COLO829 (cell line): ENCODE results near the gene FBXW7.

Source experiments
- DNase-seq: peaks from one replicate; pipeline ENCODE4 v3.0.0; 2012; ENCODE audit warnings: low spot score

The FBXW7 gene

GRCh38 chr4:152369902-152370295, 166.0 kb downstream of the FBXW7 start:
- no peak for DNase-seq

DNA sequence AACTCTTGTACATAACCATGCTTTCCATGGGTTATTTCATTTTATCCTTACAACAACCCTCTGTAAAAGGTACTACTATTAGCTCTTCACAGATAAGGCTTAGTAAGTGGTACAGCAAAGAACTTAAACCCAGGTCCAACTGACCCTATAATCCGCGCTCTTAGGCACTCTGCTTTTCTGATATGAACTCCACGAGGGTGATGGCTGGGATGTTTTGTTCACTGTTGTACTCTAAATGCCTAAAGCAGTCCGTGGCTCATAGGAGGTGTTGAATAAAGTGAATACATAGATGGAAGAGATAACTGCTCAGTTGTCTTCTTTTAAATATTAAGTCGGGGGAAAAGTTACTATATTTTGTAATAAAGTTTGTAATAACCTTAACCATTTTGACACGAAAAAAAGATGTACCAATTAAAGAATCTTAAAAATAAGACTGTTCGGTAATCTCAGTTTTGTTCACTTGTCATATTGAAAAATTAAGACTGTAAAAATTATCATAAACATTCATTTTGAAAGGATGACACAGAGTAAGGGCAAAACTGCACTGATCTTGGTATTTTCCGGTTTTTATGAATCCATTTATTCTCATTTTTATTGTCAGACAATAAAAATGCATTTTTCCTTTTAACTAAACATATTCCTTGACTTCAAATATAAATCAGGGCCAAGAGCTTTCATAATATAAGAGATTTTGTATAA, 166.5 kb downstream of the FBXW7 start:
- DNase-seq, result no peak

DNA sequence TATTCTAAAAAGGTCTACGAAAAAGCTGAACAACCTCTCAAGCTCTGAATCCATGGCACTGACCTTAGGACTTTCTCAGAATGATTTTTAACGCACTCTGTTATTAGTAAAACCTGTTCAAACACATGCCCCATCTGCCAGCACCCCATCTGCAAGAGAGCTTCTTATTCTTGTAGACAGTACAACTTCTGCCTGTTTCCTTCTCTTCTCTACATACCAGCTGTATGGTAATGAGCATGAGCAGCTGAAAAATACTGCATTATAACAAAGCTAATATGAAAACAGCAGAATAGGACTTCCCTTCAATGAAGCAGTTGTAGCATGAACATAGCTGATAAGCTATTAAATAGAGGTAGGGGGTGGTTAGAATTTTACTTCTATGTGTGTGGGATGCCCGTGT, 167.9 kb downstream of the FBXW7 start:
- DNase-seq, result no peak

GRCh38 chr4:152364883-152365282, 171.0 kb downstream of the FBXW7 start:
- no peak for DNase-seq

DNA sequence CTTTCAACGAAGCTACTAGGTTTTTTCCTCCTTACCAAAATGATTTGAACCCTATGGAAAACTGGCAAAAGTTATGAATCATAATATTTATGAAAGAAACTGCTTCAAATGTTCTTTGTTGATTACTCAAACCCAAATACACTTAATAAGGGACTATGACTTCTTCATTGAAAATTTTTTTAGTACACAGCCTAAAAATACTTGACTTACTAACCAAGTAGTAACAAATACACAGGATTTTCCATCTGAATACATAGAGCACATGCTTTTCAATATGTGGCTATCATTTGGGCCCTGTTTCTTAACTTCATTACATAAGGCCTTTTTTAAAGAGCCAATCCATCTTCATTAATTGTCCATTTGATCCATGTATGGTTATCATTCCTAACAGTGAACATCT, 171.5 kb downstream of the FBXW7 start:
- DNase-seq, result no peak

GRCh38 chr4:152363904-152364303, 172.0 kb downstream of the FBXW7 start:
- DNase-seq, result no peak

- no peak for DNase-seq
These were observed 172.8 kb downstream of the FBXW7 start for GRCh38 chr4:152363086-152363485.

DNA sequence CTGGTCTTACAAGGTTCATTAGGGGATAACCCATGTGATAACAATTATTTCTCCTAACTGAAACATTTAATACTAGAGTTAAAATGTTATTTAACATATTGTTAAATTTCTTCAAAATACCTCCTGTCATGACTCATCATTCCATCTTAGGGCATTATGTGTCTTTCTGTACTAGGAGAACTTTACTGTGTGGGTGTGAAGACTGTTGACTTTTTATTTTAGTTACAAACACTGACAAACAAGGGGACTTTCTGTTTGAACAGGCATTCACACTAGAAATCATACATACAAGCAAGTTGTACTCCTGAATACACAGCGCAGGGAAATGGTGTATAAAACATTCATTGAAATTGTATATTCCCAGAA, 175.9 kb downstream of the FBXW7 start:
- DNase-seq, result peak; percentile 57

DNA sequence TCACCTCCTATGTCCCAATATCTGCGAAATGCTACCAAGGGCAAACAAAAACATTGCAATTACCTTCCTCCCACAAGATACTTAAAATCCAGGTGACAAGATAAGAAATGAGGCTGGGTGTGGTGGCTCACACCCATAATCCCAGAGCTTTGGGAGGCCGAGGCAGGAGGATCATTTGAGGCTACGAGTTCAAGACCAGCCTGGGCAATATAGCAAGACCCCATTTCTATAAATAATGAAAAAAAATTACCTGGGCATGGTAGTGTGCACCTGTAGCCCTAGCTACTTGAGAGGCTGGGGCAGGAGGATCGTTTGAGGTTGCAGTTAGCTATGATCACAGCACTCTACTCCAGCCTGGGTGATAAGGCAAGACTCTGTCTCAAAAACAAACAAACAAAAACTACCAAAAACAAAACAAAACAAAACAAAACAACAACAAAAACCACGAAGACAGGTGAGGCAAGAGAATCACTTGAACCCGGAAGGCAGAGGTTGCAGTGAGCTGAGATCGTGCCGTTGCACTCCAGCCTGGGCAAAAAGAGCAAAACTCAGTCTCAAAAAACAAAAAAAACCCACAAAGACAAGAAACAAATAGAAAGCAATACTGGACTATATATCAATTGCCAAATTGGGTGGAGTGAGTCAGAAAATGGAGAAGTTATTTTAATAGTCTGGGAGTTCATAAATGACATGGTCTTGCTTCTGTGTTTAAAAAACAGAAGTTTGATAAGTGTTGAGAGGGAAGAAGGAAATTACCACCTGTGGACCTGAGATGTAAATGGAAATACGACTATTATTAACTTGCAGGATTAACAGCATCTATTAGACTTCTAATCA, 176.5 kb downstream of the FBXW7 start:
- no peak for DNase-seq

DNA sequence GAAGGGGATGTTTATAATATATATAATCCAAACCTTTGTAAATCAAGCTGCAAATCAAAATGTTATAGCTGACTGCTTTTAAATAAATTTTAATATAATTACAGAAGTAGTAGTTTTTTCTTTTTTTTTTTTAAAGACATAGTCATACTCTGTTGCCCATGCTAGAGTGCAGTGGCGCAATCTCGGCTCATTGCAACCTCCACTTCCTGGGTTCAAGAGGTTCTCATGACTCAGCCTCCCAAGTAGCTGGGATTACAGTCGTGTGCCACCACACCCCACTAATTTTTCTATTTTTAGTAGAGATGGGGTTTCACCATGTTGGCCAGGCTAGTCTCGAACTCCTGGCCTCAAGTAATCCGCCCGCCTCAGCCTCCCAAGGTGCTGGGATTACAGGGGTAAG, 178.7 kb downstream of the FBXW7 start:
- DNase-seq, result no peak

DNA sequence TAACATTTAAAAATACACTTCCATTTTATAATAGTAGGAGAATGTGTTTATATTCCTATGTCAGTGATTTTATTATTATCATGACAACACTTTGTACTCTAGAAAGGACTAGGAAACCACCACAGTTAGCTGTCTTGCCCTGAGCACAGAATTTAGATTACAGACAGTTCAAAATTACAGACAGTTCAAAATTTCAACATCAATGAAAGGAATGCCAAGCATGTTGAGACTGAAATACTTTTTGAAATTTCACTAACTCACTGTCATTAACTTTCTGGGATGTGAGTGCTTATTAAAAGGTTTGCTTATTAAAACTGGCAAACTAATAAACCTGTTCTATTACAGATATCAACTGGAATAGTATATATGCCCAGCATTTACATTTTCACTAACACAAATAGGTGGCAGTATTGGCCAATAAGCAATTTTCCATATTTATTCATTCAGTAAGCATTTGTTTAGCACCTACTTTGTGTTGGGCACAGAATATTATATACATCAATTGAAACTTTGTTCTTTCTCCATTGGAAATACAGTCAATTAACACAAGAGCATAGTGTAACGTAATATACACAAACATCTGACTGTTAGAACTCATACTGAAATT, 179.4 kb downstream of the FBXW7 start:
- no peak for DNase-seq

- peak; percentile 75 for DNase-seq
These were observed 183.2 kb downstream of the FBXW7 start for GRCh38 chr4:152352622-152353116.

- DNase-seq, result no peak
These were observed 183.7 kb downstream of the FBXW7 start for GRCh38 chr4:152352215-152352614.

GRCh38 chr4:152351080-152351479, 184.8 kb downstream of the FBXW7 start:
- DNase-seq, result no peak

- no peak for DNase-seq
These were observed 187.2 kb downstream of the FBXW7 start for GRCh38 chr4:152348670-152349069.

GRCh38 chr4:152346979-152347378, 188.9 kb downstream of the FBXW7 start:
- no peak for DNase-seq

DNA sequence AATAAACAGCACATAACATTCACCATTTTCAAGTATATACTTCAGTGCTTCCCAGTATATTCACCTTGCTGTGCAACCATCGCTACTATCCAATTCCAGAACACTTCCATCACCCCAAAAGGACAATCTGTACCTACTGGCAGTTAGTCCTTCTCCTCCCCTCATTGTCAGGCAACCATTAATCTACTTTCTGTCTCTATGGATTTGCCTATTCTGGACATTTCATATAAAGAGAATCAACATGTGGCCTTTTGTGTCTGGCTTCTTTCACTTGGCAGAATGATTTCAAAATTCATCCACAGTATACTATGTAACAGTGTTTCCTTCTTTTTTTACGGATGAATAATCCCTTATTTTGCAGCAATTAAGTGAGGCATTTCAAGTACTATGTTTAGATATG, 189.4 kb downstream of the FBXW7 start:
- no peak for DNase-seq

DNA sequence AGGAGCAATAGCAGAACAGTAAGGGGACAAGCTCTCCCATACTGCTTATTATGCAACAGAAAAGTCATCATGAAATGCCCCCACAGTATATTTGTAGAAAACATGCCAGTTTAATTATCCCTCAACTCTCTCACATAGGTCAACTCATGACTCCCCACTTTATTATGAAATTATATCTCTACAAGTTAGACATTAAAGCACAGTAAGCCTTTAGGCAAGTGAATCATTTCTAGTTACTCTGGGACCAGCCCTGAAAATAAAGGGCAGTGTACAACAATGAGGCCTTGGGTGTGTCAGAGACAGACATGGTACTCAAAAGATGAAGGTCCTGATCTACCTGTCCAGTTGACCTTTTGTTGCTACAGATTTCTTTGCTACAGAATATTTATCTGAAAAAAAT, 191.9 kb downstream of the FBXW7 start:
- no peak for DNase-seq

GRCh38 chr4:152342293-152342692, 193.6 kb downstream of the FBXW7 start:
- DNase-seq, result no peak

DNA sequence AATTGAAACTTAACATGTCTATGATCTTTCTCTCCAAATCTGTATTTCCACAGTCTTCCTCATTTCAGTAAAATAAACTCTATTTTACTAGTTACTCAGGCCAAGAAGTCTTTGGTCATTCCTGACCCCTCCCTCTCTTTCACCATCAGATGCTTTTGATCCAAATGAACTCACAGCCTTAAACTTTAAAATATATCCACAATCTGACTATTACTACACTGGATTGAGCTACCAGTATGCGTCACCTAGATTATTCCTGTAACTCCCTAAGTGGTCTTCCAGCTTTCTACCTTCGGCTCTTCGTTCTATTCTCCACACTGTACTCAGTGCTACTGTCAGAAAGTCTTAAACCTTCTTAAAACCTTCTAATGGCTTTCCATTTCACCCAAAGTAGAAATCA, 195.1 kb downstream of the FBXW7 start:
- DNase-seq, result no peak

DNA sequence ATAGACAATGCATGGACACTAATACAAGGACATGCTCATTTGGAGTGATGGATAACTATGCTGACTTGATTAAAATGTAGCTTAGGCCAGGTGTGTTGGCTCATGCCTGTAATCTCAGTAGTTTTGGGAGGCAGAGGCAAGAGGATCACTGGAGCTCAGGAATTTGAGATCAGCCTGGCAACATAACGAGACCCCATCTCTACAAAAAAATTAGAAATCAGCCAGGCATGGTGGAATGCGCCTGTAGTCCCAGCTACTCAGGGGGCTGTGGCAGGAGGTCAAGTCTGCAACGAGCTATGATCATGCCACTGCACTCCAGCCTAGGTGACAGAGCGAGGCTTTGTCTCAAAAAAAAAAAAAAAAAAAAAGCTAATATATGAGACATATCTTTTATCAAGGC, 196.3 kb downstream of the FBXW7 start:
- DNase-seq, result no peak

DNA sequence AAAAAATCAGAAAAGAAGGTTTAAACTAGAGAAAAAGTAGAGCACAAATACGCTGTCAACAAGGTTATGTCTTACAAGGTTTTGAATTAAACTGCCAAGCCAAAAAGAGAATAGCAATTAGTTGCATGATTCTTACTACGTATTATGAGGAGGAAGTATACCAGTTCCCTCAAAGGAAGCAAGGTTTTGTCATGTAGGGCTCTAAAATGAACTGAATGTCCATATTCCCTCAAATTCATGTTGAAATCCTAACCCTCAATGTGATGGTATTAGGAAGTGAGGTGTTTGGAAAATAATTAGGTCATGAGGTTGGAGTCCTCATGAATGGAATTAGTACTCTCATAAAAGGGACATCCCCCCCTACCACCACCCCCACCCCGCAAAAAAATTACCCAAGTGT, 201.0 kb downstream of the FBXW7 start:
- no peak for DNase-seq

DNA sequence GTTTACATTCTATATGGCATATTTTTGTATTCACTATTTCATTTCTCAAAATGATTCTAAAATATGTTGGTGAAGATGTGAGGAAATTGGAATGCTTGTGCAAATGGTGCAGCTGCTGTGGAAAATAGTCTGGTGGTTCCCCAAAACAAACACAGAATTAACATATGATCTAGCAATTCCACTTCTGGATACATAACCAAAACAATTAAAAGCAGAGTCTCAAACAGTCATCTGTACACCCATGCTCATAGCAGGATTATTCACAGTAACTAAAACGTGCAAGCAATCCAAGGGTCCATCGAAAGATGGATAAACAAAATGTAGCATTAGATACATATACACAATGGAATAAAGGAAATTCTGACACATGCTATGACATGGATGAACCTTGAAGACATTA, 204.8 kb downstream of the FBXW7 start:
- no peak for DNase-seq
